K562 (cell line): Measurements from ENCODE around the gene AGK.

Experiments
- CTCF ChIP-seq, 3 experiments: IDR thresholded peaks in 2 of 3; conservative IDR thresholded peaks in 1 of 3; 2 replicates each; pipeline ENCODE4 v1.5.1; 2011 to 2012; ENCODE audit warnings: low read length in 3 of 3, mild to moderate bottlenecking in 3 of 3, control low read depth in 2 of 3, improper control_type of control experiment in 1 of 3, inconsistent platforms in 1 of 3, low read depth in 1 of 3, mixed read lengths in 1 of 3, moderate library complexity in 1 of 3; ENCODE audit not compliant: insufficient read depth in 2 of 3
- RAD21 ChIP-seq, 2 experiments: fragments of 250-450 bp in 1 of 2; fragments of 450-650 bp in 1 of 2; sonication (Bioruptor Pico) in 1 of 2; formaldehyde crosslinking in 1 of 2; IDR thresholded peaks in 1 of 2; conservative IDR thresholded peaks in 1 of 2; 2 replicates each; pipeline versions ENCODE4 v1.4.0 to v1.8.0; 2020 to 2022; ENCODE audit warnings: mild to moderate bottlenecking in 2 of 2, moderate library complexity in 1 of 2
- SMAD3 ChIP-seq: fragments of 450-650 bp; formaldehyde crosslinking; conservative IDR thresholded peaks from 2 replicates; pipeline ENCODE4 v1.4.0; 2020; ENCODE audit warnings: mild to moderate bottlenecking
- UBTF ChIP-seq, 2 experiments: IDR thresholded peaks; 2 replicates each; pipeline ENCODE4 v1.6.1; 2012; ENCODE audit warnings: improper control_type of control experiment in 2 of 2, low read depth in 2 of 2, low read length in 2 of 2, borderline replicate concordance in 1 of 2

- TF ChIP-seq CTCF (IDR thresholded peaks at IDR 0.05 in 2 of 3, conservative IDR thresholded peaks at IDR 0.05 in 1 of 3; ENCODE audit: insufficient read depth in 2 of 3, low read depth in 1 of 3, low read length in 3 of 3) (no peak), SMAD3 (CRISPR knock-in tag) (no peak), UBTF (IDR thresholded peaks at IDR 0.05; ENCODE audit: borderline replicate concordance in 1 of 2, low read depth in 2 of 2, low read length in 2 of 2) (no peak), RAD21 (CRISPR knock-in tag; conservative IDR thresholded peaks at IDR 0.05 in 1 of 2, IDR thresholded peaks at IDR 0.05 in 1 of 2) (no peak)
Observed at GRCh38 chr7:141512597-141512996, 38.6 kb upstream of the AGK start.
